ENCODE data around the gene HEPHL1.
"Not testable (repeated sequence)": the region's sequence is repeated elsewhere in the genome, so short reads cannot be mapped to it uniquely, and the experiment has no call there.

The HEPHL1 gene

GRCh38 chr11:94107363-94107762, 86.2 kb downstream of the HEPHL1 start:
- Mint-ChIP-seq H3K4me3 (no peak overlapping the region), H3K9me3 (peaks cover 4% of the 10 kb centered on the region), H3K27me3 (ENCODE audit: low read depth, poor library complexity) (no peaks in the 10 kb centered on the region), H3K36me3 (ENCODE audit: low read depth) (no peaks in the 10 kb centered on the region), H3K4me1 (no peaks in the 10 kb centered on the region), H3K27ac (no peak overlapping the region)
- DNase-seq, result no peak
- TF ChIP-seq CTCF (IDR thresholded peaks at IDR 0.05), result no peak

DNA sequence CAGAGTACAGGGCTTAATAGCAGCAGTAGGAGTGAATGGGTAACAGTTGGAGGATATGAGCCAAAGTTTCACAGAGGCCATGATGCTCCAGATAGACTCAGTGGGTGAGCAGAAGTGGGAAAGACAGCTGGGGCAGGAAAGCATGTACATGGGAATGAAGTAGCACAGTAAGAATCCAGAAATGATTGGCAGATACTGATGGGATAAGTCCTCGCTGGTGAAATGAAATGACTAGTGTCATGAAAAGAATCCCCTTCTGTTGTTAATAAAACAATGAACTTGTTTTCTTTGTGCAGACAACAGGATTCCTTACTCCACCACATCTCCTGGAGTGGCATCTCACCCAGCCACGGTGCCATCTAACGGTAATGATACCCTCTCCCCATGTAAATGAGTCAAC, 90.1 kb downstream of the HEPHL1 start:
- H3K27me3 Mint-ChIP-seq (ENCODE audit: low read depth, poor library complexity), result no peaks in the 10 kb centered on the region
- peaks cover 4% of the 10 kb centered on the region for H3K9me3 Mint-ChIP-seq
- DNase-seq, result no peak
- no peaks in the 10 kb centered on the region for H3K36me3 Mint-ChIP-seq (ENCODE audit: low read depth)
- no peak overlapping the region for H3K4me3 Mint-ChIP-seq
- no peak for TF ChIP-seq CTCF (IDR thresholded peaks at IDR 0.05)
- no peaks in the 10 kb centered on the region for H3K4me1 Mint-ChIP-seq
- no peak overlapping the region for H3K27ac Mint-ChIP-seq

- H3K27me3 Mint-ChIP-seq (ENCODE audit: low read depth, poor library complexity), result no peaks in the 10 kb centered on the region
- no peaks in the 10 kb centered on the region for H3K4me1 Mint-ChIP-seq
- no peak overlapping the region for H3K27ac Mint-ChIP-seq
Observed at GRCh38 chr11:94111660-94112059, 90.5 kb downstream of the HEPHL1 start.

DNA sequence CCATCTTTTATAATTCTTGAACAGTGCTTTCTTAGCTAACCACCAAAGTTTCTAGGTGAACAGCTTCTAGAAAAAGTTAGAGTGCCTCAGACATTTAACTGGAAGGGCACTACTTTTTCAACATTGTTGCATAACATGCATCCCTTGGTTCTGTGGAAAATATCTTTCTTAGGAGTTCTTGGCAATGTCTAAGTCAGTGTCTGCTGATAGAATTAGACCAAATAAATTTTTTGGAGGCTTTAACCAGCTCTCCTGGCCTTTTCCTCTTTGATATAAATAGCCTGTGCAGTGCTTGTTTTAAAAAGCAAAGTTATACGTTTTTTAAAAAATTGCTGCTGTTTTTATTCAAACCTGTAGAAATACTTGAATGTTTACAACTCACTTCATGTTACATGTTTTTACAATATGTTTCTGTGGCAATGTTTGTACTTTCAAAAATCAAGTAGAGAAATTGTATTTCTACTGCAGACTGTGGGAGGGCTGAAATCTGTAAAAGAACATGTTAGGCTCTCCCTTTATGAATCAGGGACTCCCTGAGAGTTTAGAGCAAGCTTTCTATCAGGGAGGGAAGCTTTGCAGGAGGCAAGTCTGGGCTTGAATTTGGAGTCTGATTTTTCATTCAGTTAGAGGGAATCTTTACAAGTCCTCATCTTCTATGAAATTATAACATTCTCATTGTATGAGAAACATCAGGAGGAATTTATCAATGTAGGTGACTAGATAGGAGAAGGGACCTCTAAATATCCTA, 91.2 kb downstream of the HEPHL1 start:
- no peaks in the 10 kb centered on the region for H3K4me1 Mint-ChIP-seq
- H3K27me3 Mint-ChIP-seq (ENCODE audit: low read depth, poor library complexity), result no peaks in the 10 kb centered on the region
- no peak overlapping the region for H3K27ac Mint-ChIP-seq

More at GRCh38 chr11:94111660-94112059, 90.5 kb downstream of the HEPHL1 start:
- H3K36me3 Mint-ChIP-seq (ENCODE audit: low read depth), result no peaks in the 10 kb centered on the region
- H3K9me3 Mint-ChIP-seq, result peaks cover 2% of the 10 kb centered on the region
- TF ChIP-seq CTCF (IDR thresholded peaks at IDR 0.05), result no peak
- DNase-seq, result no peak
- no peak overlapping the region for H3K4me3 Mint-ChIP-seq

GRCh38 chr11:94117197-94117574, 96.0 kb downstream of the HEPHL1 start:
- H3K27ac Mint-ChIP-seq, result no peak overlapping the region
- no peak for DNase-seq
- H3K4me1 Mint-ChIP-seq, result no peaks in the 10 kb centered on the region
- H3K36me3 Mint-ChIP-seq (ENCODE audit: low read depth), result no peaks in the 10 kb centered on the region
- no peak overlapping the region for H3K4me3 Mint-ChIP-seq
- no peak for TF ChIP-seq CTCF (IDR thresholded peaks at IDR 0.05)
- no peaks in the 10 kb centered on the region for H3K27me3 Mint-ChIP-seq (ENCODE audit: low read depth, poor library complexity)
- H3K9me3 Mint-ChIP-seq, result no peaks in the 10 kb centered on the region

More for the DNA sequence above, 91.2 kb downstream of the HEPHL1 start:
- no peak for TF ChIP-seq CTCF (IDR thresholded peaks at IDR 0.05)
- Mint-ChIP-seq H3K9me3 (no peaks in the 10 kb centered on the region), H3K4me3 (no peak overlapping the region), H3K36me3 (ENCODE audit: low read depth) (no peaks in the 10 kb centered on the region)
- no peak for DNase-seq

DNA sequence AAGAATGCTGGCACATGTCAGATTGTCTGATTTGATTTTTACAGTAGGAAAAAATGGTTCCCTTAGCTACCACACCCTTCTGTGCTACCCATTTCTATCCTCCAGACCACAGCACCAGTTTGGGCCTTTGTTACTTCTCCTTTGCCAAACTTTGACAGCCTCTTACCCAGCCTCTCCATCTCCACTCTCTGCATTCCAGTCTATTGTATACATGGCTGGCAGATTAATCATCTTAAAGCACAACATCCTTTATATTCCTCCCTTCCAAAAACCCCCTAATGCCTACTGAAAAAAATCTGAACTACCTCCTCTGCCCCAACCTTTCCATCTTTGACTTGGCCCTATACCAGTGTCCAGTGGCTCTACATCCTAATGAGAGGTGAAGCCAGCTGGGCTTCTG, 96.7 kb downstream of the HEPHL1 start:
- no peaks in the 10 kb centered on the region for H3K4me1 Mint-ChIP-seq
- no peaks in the 10 kb centered on the region for H3K36me3 Mint-ChIP-seq (ENCODE audit: low read depth)
- H3K9me3 Mint-ChIP-seq, result no peaks in the 10 kb centered on the region
- H3K4me3 Mint-ChIP-seq, result no peak overlapping the region
- no peaks in the 10 kb centered on the region for H3K27me3 Mint-ChIP-seq (ENCODE audit: low read depth, poor library complexity)
- no peak overlapping the region for H3K27ac Mint-ChIP-seq
- TF ChIP-seq CTCF (IDR thresholded peaks at IDR 0.05), result no peak
- DNase-seq, result no peak

- not testable (repeated sequence) for H3K9me3 Mint-ChIP-seq; H3K27me3 Mint-ChIP-seq (ENCODE audit: low read depth, poor library complexity); H3K36me3 Mint-ChIP-seq (ENCODE audit: low read depth); H3K4me3 Mint-ChIP-seq; H3K27ac Mint-ChIP-seq; H3K4me1 Mint-ChIP-seq; DNase-seq
Observed at GRCh38 chr11:94119676-94120075, 98.5 kb downstream of the HEPHL1 start.

DNA sequence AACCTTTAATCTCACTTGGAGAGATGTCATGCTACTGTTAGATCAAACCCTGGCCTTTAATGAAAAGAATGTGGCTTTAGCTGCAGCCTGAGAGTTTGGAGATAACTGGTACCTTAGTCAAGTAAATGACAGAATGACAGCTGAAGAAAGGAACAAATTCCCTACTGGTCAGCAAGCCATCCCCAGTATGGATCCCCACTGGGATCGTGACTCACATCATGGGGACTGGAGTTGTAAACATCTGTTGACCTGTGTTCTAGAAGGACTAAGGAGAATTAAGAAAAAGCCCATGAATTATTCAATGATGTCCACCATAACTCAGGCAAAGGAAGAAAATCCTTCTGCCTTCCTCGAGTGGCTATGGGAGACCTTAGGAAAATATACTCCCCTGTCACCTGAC, 99.4 kb downstream of the HEPHL1 start:
- H3K36me3 Mint-ChIP-seq (ENCODE audit: low read depth); DNase-seq; H3K27ac Mint-ChIP-seq; H3K4me1 Mint-ChIP-seq; H3K4me3 Mint-ChIP-seq; H3K27me3 Mint-ChIP-seq (ENCODE audit: low read depth, poor library complexity): not testable (repeated sequence)
- peaks cover 12% of the 10 kb centered on the region for H3K9me3 Mint-ChIP-seq
